IgD-negative memory B cell (primary cell): ENCODE data around the gene MPZL2. TPM values are rescaled to one million over a fixed set of nuclear protein-coding genes. Genes with fewer than 3 reads are reported as not detected.

ENCODE experiments used
- H3K27ac Mint-ChIP-seq, 3 donors: one replicate each; pipeline ENCODE4 v1.8.0; 2020 to 2022; ENCODE audit warnings: mild to moderate bottlenecking in 3 of 3, mixed read lengths in 3 of 3, moderate library complexity in 1 of 3
- H3K27me3 Mint-ChIP-seq: one replicate; pipeline ENCODE4 v1.8.0; 2021; ENCODE audit warnings: mixed read lengths
- H3K36me3 Mint-ChIP-seq: one replicate; pipeline ENCODE4 v1.8.0; 2020; ENCODE audit warnings: mild to moderate bottlenecking, mixed read lengths
- H3K4me1 Mint-ChIP-seq, 3 donors: one replicate each; pipeline ENCODE4 v1.8.0; 2020 to 2022; ENCODE audit warnings: mixed read lengths in 3 of 3, mild to moderate bottlenecking in 1 of 3
- H3K4me3 Mint-ChIP-seq, 4 donors: one replicate each; pipeline ENCODE4 v1.8.0; 2020 to 2022; ENCODE audit warnings: mild to moderate bottlenecking in 4 of 4, mixed read lengths in 4 of 4, moderate library complexity in 3 of 4
- H3K9me3 Mint-ChIP-seq, 3 donors: one replicate each; pipeline ENCODE4 v1.8.0; 2020 to 2021; ENCODE audit warnings: mixed read lengths in 3 of 3, mild to moderate bottlenecking in 1 of 3
- polyA plus RNA-seq: library from polyadenylated mRNA; unstranded; fragments of 300-500 nt; fragmentation: Illumina TruSeq; gene quantifications from one replicate; pipeline ENCODE4 v1.2.3, GENCODE V29; 2021

The MPZL2 gene
- polyA plus RNA-seq, 1 donor from 2014 or later: not detected

- H3K4me1 Mint-ChIP-seq: peaks cover 17 to 39% (median 24%) of the 10 kb centered on the region in 3 donors
- H3K36me3 Mint-ChIP-seq: peaks cover 6% of the 10 kb centered on the region
- H3K4me3 Mint-ChIP-seq: peak overlapping the region in 1 of 4 donors; percentile 77
- no peak overlapping the region for H3K27ac Mint-ChIP-seq
- H3K27me3 Mint-ChIP-seq: peaks cover 55% of the 10 kb centered on the region
- H3K9me3 Mint-ChIP-seq: no peaks in the 10 kb centered on the region
Measured at GRCh38 chr11:118213781-118214180, 50.3 kb downstream of the MPZL2 start.

- Mint-ChIP-seq H3K27ac (no peak overlapping the region), H3K9me3 (no peaks in the 10 kb centered on the region), H3K27me3 (peaks cover 53% of the 10 kb centered on the region), H3K4me1 (peaks cover 17 to 39% (median 24%) of the 10 kb centered on the region in 3 donors), H3K4me3 (no peak overlapping the region), H3K36me3 (peaks cover 6% of the 10 kb centered on the region)
Measured at GRCh38 chr11:118213201-118213600, 50.9 kb downstream of the MPZL2 start.

GRCh38 chr11:118212781-118213191 is 51.3 kb downstream of the MPZL2 start:
- no peaks in the 10 kb centered on the region for H3K9me3 Mint-ChIP-seq
- H3K27me3 Mint-ChIP-seq: peaks cover 52% of the 10 kb centered on the region
- peaks cover 4% of the 10 kb centered on the region for H3K36me3 Mint-ChIP-seq
- no peak overlapping the region for H3K4me3 Mint-ChIP-seq
- peaks cover 17 to 38% (median 24%) of the 10 kb centered on the region in 3 donors for H3K4me1 Mint-ChIP-seq
- H3K27ac Mint-ChIP-seq: no peak overlapping the region

GRCh38 chr11:118212131-118212725 is 51.9 kb downstream of the MPZL2 start:
- Mint-ChIP-seq H3K4me1 (peaks cover 17 to 38% (median 24%) of the 10 kb centered on the region in 3 donors), H3K9me3 (no peaks in the 10 kb centered on the region), H3K36me3 (peaks cover 3% of the 10 kb centered on the region), H3K4me3 (no peak overlapping the region), H3K27me3 (peaks cover 49% of the 10 kb centered on the region), H3K27ac (no peak overlapping the region)

GRCh38 chr11:118211006-118211405 is 53.1 kb downstream of the MPZL2 start:
- Mint-ChIP-seq H3K27me3 (peaks cover 49% of the 10 kb centered on the region), H3K4me1 (peaks cover 17 to 39% (median 30%) of the 10 kb centered on the region in 3 donors), H3K9me3 (no peaks in the 10 kb centered on the region), H3K4me3 (no peak overlapping the region), H3K27ac (no peak overlapping the region), H3K36me3 (peaks cover 3% of the 10 kb centered on the region)

GRCh38 chr11:118210323-118210722 is 53.8 kb downstream of the MPZL2 start:
- Mint-ChIP-seq H3K27me3 (peaks cover 50% of the 10 kb centered on the region), H3K27ac (no peak overlapping the region), H3K9me3 (no peaks in the 10 kb centered on the region), H3K4me3 (no peak overlapping the region), H3K4me1 (peaks cover 17 to 36% (median 30%) of the 10 kb centered on the region in 3 donors), H3K36me3 (peaks cover 3% of the 10 kb centered on the region)

GRCh38 chr11:118209033-118209432 is 55.1 kb downstream of the MPZL2 start:
- Mint-ChIP-seq H3K9me3 (no peaks in the 10 kb centered on the region), H3K27ac (no peak overlapping the region), H3K4me1 (peaks cover 7 to 24% (median 19%) of the 10 kb centered on the region in 3 donors), H3K36me3 (peaks cover 3% of the 10 kb centered on the region), H3K27me3 (peaks cover 46% of the 10 kb centered on the region), H3K4me3 (no peak overlapping the region)

GRCh38 chr11:118207079-118207478 is 57.0 kb downstream of the MPZL2 start:
- peaks cover 32% of the 10 kb centered on the region for H3K27me3 Mint-ChIP-seq
- H3K9me3 Mint-ChIP-seq: no peaks in the 10 kb centered on the region
- peak overlapping the region in 1 of 4 donors; percentile 45 for H3K4me3 Mint-ChIP-seq
- no peak overlapping the region for H3K27ac Mint-ChIP-seq
- peaks cover 3% of the 10 kb centered on the region for H3K36me3 Mint-ChIP-seq
- H3K4me1 Mint-ChIP-seq: peaks cover 3 to 14% (median 12%) of the 10 kb centered on the region in 3 donors

- Mint-ChIP-seq H3K9me3 (no peaks in the 10 kb centered on the region), H3K4me1 (peaks cover 3 to 9% (median 9%) of the 10 kb centered on the region in 3 donors), H3K36me3 (peaks cover 3% of the 10 kb centered on the region), H3K27me3 (peaks cover 27% of the 10 kb centered on the region), H3K4me3 (peak overlapping the region in 1 of 4 donors; percentile 61), H3K27ac (no peak overlapping the region)
Measured at GRCh38 chr11:118206391-118207031, 57.6 kb downstream of the MPZL2 start.

- H3K27me3 Mint-ChIP-seq: peaks cover 22% of the 10 kb centered on the region
- peaks cover 3% of the 10 kb centered on the region for H3K36me3 Mint-ChIP-seq
- peaks cover 3 to 9% (median 9%) of the 10 kb centered on the region in 3 donors for H3K4me1 Mint-ChIP-seq
- H3K4me3 Mint-ChIP-seq: no peak overlapping the region
- H3K9me3 Mint-ChIP-seq: no peaks in the 10 kb centered on the region
- no peak overlapping the region for H3K27ac Mint-ChIP-seq
Measured at GRCh38 chr11:118205606-118206378, 58.3 kb downstream of the MPZL2 start.

Other genes with a start within 250 kb of the MPZL2 start
- not detected for gene TMPRSS4, start 187.2 kb downstream of the MPZL2 start, polyA plus RNA-seq
- 0.38 TPM for gene SMIM35, start 177.3 kb downstream of the MPZL2 start, polyA plus RNA-seq
- not detected for gene SCN4B, start 111.5 kb downstream of the MPZL2 start, polyA plus RNA-seq
- gene SCN2B, start 87.7 kb downstream of the MPZL2 start, polyA plus RNA-seq: not detected
- 5.9 TPM for gene JAML, start 39.3 kb downstream of the MPZL2 start, polyA plus RNA-seq
- 0.95 TPM for gene MPZL3, start 11.9 kb downstream of the MPZL2 start, polyA plus RNA-seq
- gene CD3E, start 40.4 kb upstream of the MPZL2 start, polyA plus RNA-seq: 31.4 TPM
- 31.6 TPM for gene CD3D, start 78.4 kb upstream of the MPZL2 start, polyA plus RNA-seq
- gene CD3G, start 80.0 kb upstream of the MPZL2 start, polyA plus RNA-seq: 12.9 TPM
- gene UBE4A, start 95.3 kb upstream of the MPZL2 start, polyA plus RNA-seq: 18.3 TPM
- 547 TPM for gene ATP5MG, start 137.3 kb upstream of the MPZL2 start, polyA plus RNA-seq
- gene KMT2A, start 172.2 kb upstream of the MPZL2 start, polyA plus RNA-seq: 23.6 TPM